Right atrium auricular region (tissue), 2 donors: ENCODE data around the gene PCP4. TPM values are rescaled to one million over a fixed set of nuclear protein-coding genes. Genes with fewer than 3 reads are reported as not detected.
A peak's percentile ranks its signal among the peaks of the same experiment; 100 is the strongest.

Experiments used
- DNase-seq: peaks from one replicate; pipeline ENCODE4 v3.0.0-alpha.2; 2019; ENCODE audit warnings: low spot score
- H3K27ac ChIP-seq, 2 donors: fragments of 200-600 bp; sonication (generic); 1 replicate in 1 of 2; 2 replicates in 1 of 2; pipeline ENCODE4 v1.5.1; 2016 to 2019
- H3K27me3 ChIP-seq, 2 donors: fragments of 200-600 bp; sonication (generic); one replicate each; pipeline versions ENCODE4 v1.5.1 to v1.6.0; 2017 to 2019
- H3K36me3 ChIP-seq: fragments of 200-600 bp; sonication (generic); one replicate; pipeline ENCODE4 v1.5.1; 2016
- H3K4me1 ChIP-seq, 2 donors: fragments of 200-600 bp; sonication (generic); one replicate each; pipeline versions ENCODE4 v1.5.1 to v1.6.0; 2017 to 2019
- H3K4me3 ChIP-seq, 2 donors: fragments of 200-600 bp; sonication (generic); 1 replicate in 1 of 2; 2 replicates in 1 of 2; pipeline ENCODE4 v1.5.1; 2017 to 2019; ENCODE audit warnings: mild to moderate bottlenecking in 1 of 2, moderate library complexity in 1 of 2
- H3K9me3 ChIP-seq, 2 donors: fragments of 200-600 bp; sonication (generic); one replicate each; pipeline ENCODE4 v1.5.1; 2019
- CTCF ChIP-seq, 2 donors: fragments of 200-600 bp; sonication (generic); IDR thresholded peaks; one replicate each; pipeline ENCODE4 v1.5.1; 2019; ENCODE audit warnings: antibody characterized with exemption in 2 of 2
- total RNA-seq, 2 donors: library from RNA; depleted of rRNA; stranded (reverse); fragments of >200 nt; gene quantifications; one replicate each; pipeline ENCODE4 v1.1.0, GENCODE V29; 2016

The PCP4 gene
- total RNA-seq: 1 to 10 TPM; 1.2 to 6.6 TPM

DNA sequence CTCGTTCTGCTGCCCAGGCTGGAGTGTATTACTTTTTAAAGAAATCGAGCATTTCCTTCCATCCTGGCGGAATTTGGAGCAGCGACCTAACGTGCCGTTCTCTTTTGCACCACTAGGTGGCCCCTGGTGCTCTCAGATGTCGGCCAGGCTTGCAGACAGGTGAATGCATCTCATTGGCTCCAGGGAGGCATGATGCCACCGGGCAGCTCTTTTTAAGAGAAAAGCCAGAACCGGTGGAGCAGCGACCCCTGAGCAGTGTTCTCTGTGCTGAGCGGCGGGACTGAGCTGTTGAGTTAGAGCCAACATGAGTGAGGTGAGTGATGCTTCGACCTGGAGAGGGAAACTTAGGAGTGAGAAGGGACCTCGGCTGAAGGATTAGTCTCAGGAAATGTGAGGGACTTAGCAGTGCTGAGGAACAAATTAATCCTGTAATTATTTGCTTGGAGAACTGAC lies at the start of gene PCP4:
TSS of gene PCP4 (plus strand) at position 241 of the 453 bp plus-strand sequence. CDS start at position 305, 64 bp downstream.
- no peak for DNase-seq
- Histone ChIP-seq H3K9me3 (no peaks in the 10 kb centered on the region), H3K4me3 (no peak within 1 kb of the TSS), H3K4me1 (no peaks in the 10 kb centered on the region), H3K27ac (no peak within 1 kb of the TSS), H3K27me3 (no peaks in the 10 kb centered on the region), H3K36me3 (no peaks in the 10 kb centered on the region)
- peak; percentile 68 to 80 for TF ChIP-seq CTCF (IDR thresholded peaks at IDR 0.05)

DNA sequence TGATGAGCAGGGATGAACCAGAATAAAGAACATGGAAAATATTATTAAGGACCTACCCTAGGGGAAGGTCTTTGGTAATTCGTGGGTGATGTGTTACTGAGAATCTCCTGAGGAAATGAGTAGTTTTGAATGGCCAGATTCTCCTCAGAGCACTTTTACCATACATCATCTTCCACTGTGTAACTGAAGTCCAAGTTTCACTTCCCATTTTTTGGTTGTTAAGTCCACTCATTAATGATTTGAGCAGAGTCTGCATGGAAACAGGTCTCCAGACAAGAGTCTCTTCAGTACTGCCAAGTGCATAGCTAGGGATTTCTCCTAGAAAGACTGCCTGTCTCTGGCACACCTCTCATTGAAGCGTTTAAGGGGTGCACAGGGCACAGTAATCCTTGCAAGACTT lies 48.7 kb upstream of the PCP4 start:
- Histone ChIP-seq H3K4me1 (no peaks in the 10 kb centered on the region), H3K36me3 (no peaks in the 10 kb centered on the region), H3K27me3 (no peaks in the 10 kb centered on the region), H3K27ac (no peak overlapping the region), H3K9me3 (no peaks in the 10 kb centered on the region), H3K4me3 (no peak overlapping the region)
- no peak for TF ChIP-seq CTCF (IDR thresholded peaks at IDR 0.05)
- DNase-seq: no peak

DNA sequence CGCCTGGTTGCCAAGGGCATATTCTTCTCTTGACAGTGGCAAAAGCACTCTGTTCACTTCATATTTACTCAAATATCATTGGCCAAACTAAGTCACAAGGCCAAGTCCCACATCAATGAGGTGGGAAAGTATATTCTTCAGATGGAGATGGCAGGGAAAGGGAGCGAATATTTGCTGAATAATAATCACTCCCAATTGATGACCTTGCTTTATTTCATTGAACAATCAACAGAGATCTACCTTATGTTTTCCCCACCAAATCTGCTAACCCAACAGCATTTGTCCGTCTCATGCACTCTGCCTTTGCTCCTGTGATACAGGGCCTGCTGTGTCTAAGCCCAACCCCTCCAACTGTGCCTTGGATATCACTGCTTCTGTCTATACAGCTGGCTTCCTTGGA lies 45.2 kb upstream of the PCP4 start:
- no peaks in the 10 kb centered on the region for H3K36me3 ChIP-seq
- H3K27ac ChIP-seq: no peak overlapping the region
- no peak for DNase-seq
- no peaks in the 10 kb centered on the region for H3K9me3 ChIP-seq
- H3K4me1 ChIP-seq: no peaks in the 10 kb centered on the region
- TF ChIP-seq CTCF (IDR thresholded peaks at IDR 0.05): no peak
- no peak overlapping the region for H3K4me3 ChIP-seq
- H3K27me3 ChIP-seq: no peaks in the 10 kb centered on the region

DNA sequence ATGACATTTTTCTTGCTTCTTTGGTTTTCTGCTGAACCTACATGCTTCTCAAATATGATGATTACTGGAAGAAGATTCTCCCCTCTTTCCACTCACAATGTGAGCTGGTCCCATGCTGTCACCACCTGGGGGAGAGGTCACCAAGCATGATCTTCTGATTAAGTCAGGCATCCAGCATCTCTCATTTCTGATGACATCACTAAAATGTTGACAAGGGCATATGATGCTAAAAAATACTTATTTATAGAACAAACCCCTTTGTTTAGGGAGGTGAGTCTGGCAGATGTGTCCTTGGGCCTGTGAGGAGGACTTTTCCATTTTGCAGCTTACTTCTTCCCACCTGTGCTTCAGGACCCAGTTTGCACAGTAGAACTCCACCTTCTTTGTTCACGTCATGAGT lies 42.0 kb upstream of the PCP4 start:
- no peak for DNase-seq
- Histone ChIP-seq H3K4me1 (no peaks in the 10 kb centered on the region), H3K36me3 (no peaks in the 10 kb centered on the region), H3K27me3 (no peaks in the 10 kb centered on the region), H3K9me3 (no peaks in the 10 kb centered on the region), H3K27ac (no peak overlapping the region), H3K4me3 (no peak overlapping the region)
- TF ChIP-seq CTCF (IDR thresholded peaks at IDR 0.05): no peak

- Histone ChIP-seq H3K4me1 (no peaks in the 10 kb centered on the region), H3K36me3 (no peaks in the 10 kb centered on the region), H3K9me3 (no peaks in the 10 kb centered on the region), H3K4me3 (no peak overlapping the region), H3K27ac (no peak overlapping the region), H3K27me3 (no peaks in the 10 kb centered on the region)
- no peak for TF ChIP-seq CTCF (IDR thresholded peaks at IDR 0.05)
- no peak for DNase-seq
Measured at GRCh38 chr21:39834543-39834942, 32.7 kb upstream of the PCP4 start.

DNA sequence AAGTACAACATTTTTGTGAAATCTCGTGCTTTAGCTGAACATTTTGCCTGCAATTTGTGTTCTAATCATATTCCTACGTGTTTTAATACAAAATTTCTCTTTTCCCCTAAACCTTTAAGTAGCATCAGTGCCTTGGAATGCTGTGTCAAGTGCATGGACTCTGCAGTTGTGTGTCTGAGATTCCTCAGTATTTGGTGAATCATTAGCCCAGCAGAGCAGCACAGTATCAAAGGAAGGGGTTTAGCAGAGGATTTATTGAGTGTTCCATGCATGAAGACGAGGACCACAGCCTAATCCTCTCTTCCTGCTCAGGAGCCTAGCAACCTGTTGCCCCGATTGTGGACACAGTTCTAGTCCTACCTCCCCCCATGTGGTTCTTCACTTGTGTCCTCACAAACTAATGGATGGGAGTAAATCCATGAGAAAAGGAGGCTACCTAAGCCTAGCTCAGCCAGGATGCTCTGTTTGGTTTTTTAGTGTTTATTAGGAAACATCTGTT lies 29.3 kb upstream of the PCP4 start:
- DNase-seq: no peak
- Histone ChIP-seq H3K4me1 (no peaks in the 10 kb centered on the region), H3K27me3 (no peaks in the 10 kb centered on the region), H3K4me3 (no peak overlapping the region), H3K36me3 (no peaks in the 10 kb centered on the region), H3K9me3 (no peaks in the 10 kb centered on the region), H3K27ac (no peak overlapping the region)
- TF ChIP-seq CTCF (IDR thresholded peaks at IDR 0.05): no peak
